Measurements from ENCODE around the gene HDGF.

The HDGF gene

DNA sequence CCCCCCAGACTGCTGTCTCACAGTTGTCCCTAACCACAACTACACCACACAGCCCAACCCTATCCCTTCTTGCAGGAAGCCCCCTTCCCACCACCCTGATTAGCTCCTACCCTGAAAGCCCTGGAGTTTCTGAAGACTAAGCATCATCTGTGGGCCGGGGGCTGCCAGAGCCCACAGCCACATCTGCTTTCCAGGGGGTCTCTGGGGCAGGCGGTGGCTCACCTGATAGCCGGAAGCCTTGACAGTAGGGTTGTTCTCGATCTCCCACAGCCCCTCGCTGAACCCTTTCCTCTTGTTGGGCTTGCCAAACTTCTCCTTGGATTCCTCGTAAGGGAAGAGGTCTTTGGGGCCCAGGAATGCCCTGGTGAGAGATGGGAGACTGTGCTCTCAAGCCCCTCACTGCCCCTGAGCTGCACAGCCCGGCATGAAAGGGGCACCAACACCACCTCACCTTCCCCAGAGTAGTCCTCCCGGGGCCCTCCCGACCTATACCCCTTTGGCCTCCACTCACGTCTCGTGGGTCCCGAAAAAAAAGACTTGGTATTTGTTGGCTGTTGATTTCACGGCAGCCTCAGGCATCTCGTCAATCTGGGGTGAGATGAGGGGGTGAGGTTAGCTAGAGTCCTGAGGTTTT lies 6.6 kb downstream of the HDGF start:
- TF ChIP-seq CTCF (IDR thresholded peaks at IDR 0.05; ENCODE audit: control extremely low read depth, extremely low read depth, low read depth, missing control alignments), result no peak
- CTCF ChIA-PET, result interaction anchor here (1.3 to 5.0 kb wide), 2 partner anchors 10 to 18 kb away, joined by 3 to 47 read pairs; partner anchors contain the start of genes ISG20L2 and METTL25B
- POLR2A ChIA-PET, result interaction anchor here (0.6 kb wide), 1 partner anchor 18 kb away, joined by 5 read pairs; no protein-coding TSS in a partner anchor
- DNase-seq (ENCODE audit: extremely low spot score), result no peak

DNA sequence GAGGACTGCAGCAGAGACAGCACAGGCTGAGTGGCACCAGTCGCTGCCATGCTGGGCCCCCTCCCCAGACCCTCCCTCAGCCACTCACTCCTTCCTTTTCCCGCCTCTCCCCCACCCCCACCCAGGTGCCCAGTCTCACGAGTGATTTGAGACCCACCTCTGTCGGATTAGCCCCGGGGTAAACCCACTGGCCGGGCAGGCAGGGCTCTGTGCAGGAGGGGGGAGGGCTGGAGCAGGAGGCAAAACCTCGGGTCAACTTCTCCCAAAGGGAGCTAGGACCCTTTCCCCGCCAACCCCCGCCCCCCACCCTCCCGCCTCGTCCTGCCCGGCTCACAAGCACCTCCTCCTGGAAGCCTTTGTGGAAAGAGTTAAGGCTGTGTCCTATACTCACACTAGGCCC lies 7.1 kb downstream of the HDGF start:
- no peak for DNase-seq (ENCODE audit: extremely low spot score)
- ChIA-PET POLR2A (interaction anchor here (0.6 kb wide), 1 partner anchor 19 kb away, joined by 5 read pairs; no protein-coding TSS in a partner anchor), CTCF (interaction anchor here (5.0 kb wide), 1 partner anchor 17 kb away, joined by 47 read pairs; the partner anchor contains the start of genes ISG20L2 and METTL25B)
- TF ChIP-seq CTCF (IDR thresholded peaks at IDR 0.05; ENCODE audit: control extremely low read depth, extremely low read depth, low read depth, missing control alignments), result no peak

DNA sequence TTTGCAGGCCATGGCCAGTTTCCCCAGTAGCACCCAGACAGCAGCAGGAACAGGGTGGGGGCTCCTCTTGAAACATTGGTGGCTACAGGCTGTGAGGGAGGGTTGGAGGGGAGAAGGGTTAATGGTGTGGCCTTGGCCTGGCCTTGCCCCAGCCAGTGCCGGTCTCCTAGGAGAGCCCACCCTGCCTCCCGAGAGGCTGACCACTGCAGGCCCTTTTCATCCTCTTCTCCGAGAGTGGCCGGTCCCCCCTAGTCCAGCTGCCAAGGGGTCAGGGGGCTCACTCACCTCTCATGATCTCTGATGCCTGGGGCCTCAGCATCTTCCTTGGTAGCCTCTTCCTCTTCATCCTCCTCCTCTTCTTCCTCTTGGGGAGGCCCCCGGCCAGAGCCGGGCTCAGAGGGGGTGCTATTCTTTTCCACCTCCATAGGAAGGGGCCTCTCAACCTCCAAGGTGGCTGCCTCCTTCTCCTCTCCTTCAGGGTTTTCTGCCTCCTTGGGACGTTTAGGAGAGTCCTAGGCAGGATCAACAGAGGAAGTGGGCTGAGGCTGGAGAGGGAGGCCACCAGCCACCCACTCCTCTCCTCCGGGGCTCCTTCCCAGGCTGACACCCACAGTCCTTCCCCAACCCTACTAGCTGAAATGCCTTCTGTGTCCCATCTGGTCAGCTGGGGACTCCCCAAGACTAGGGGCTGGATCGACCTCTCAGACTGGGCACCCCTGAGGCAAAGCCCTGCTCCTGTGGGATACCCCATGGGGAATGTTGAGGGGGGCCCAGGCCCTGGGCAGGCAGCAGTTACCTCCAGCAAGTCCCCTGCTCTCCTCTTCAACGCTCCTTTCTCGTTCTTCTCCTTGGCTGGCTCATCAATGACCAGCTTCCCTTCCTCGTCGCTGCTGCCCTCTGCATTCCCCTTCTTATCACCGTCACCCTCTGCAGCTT lies 7.8 kb downstream of the HDGF start:
- no peak for TF ChIP-seq CTCF (IDR thresholded peaks at IDR 0.05; ENCODE audit: control extremely low read depth, extremely low read depth, low read depth, missing control alignments)
- ChIA-PET CTCF (interaction anchor here (5.0 to 5.3 kb wide), 2 partner anchors 16 to 17 kb away, joined by 47 to 64 read pairs; partner anchors contain the start of genes ISG20L2 and METTL25B), POLR2A (no interaction called here)
- DNase-seq (ENCODE audit: extremely low spot score), result no peak

GRCh38 chr1:156742801-156743200 lies 8.7 kb downstream of the HDGF start:
- CTCF ChIA-PET, result interaction anchor here (5.3 kb wide), 1 partner anchor 15 kb away, joined by 64 read pairs; the partner anchor contains the start of genes ISG20L2 and METTL25B
- TF ChIP-seq CTCF (IDR thresholded peaks at IDR 0.05; ENCODE audit: control extremely low read depth, extremely low read depth, low read depth, missing control alignments), result no peak
- POLR2A ChIA-PET, result interaction anchor here (0.9 to 1.1 kb wide), 2 partner anchors 15 to 24 kb away, joined by 3 to 4 read pairs; partner anchors contain the start of genes ISG20L2, METTL25B and PRCC
- no peak for DNase-seq (ENCODE audit: extremely low spot score)

- ChIA-PET POLR2A (interaction anchor here (0.6 to 1.1 kb wide), 4 partner anchors 14 to 548 kb away, joined by 3 to 5 read pairs (median 4); partner anchors contain the start of genes ISG20L2, METTL25B, PRCC and SLC25A44), CTCF (interaction anchor here (1.3 to 5.3 kb wide), 3 partner anchors 15 to 36 kb away, joined by 5 to 64 read pairs (median 6); partner anchors contain the start of genes CRABP2, ISG20L2 and METTL25B)
- DNase-seq (ENCODE audit: extremely low spot score), result no peak
- TF ChIP-seq CTCF (IDR thresholded peaks at IDR 0.05; ENCODE audit: control extremely low read depth, extremely low read depth, low read depth, missing control alignments), result no peak
Observed at GRCh38 chr1:156742017-156742416, 9.5 kb downstream of the HDGF start.

Data from GM10248 (cell line).